ENCODE data around the gene RFX4. TPM values are rescaled to one million over a fixed set of nuclear protein-coding genes. Genes with fewer than 3 reads are reported as not detected.

Gene RFX4
- total and polyA plus RNA-seq, 2 of the 8 experiments (the other 6 are each of a cell fraction or from before 2014, with no cell fraction given) = 0.06 TPM; not detected in 1

- Histone ChIP-seq H3K4ac (replicated peaks; ENCODE audit: insufficient read length, low read depth, low read length) (no peak overlapping the region), H3K9ac (replicated peaks in 1 of 4; ENCODE audit: extremely low read depth in 1 of 4, low read depth in 3 of 4, low read length in 3 of 4) (no peak overlapping the region), H2BK5ac (ENCODE audit: low read depth, low read length) (no peak overlapping the region), H3K23me2 (ENCODE audit: low read depth, low read length) (no peaks in the 10 kb centered on the region), H2AFZ (ENCODE audit: low read length) (no peak overlapping the region), H3K79me1 (ENCODE audit: low read depth, low read length) (no peaks in the 10 kb centered on the region), H2AK5ac (ENCODE audit: low read depth, low read length) (no peak overlapping the region), H3K14ac (ENCODE audit: insufficient read length) (no peak overlapping the region), H4K8ac (ENCODE audit: extremely low read depth, insufficient read depth, low read length) (no peak overlapping the region), H4K91ac (replicated peaks; ENCODE audit: insufficient read length, low read length) (no peak overlapping the region), H2BK120ac (replicated peaks; ENCODE audit: low read depth, low read length) (no peak overlapping the region), H3K4me2 (ENCODE audit: insufficient read depth in 1 of 2, low read depth in 2 of 2, low read length in 2 of 2) (no peak overlapping the region), H4K5ac (ENCODE audit: insufficient read length, low read depth, low read length) (no peak overlapping the region), H3K9me3 (ENCODE audit: insufficient read depth in 2 of 2, low read depth in 1 of 2, low read length in 1 of 2) (no peaks in the 10 kb centered on the region), H3K27me3 (replicated peaks in 1 of 4; ENCODE audit: control insufficient read depth in 3 of 4, extremely low read depth in 1 of 4, insufficient read depth in 3 of 4, low read length in 3 of 4) (no peaks in the 10 kb centered on the region; a peak in 1 of 7 replicates), H4K20me1 (replicated peaks in 1 of 2; ENCODE audit: control insufficient read depth in 1 of 2, insufficient read depth in 2 of 2, low read length in 2 of 2) (no peaks in the 10 kb centered on the region), H2BK15ac (ENCODE audit: low read length) (no peak overlapping the region), H3K18ac (ENCODE audit: extremely low read depth, low read length) (no peak overlapping the region), H3K4me3 (ENCODE audit: extremely low read depth in 1 of 4, insufficient read depth in 2 of 4, low read depth in 3 of 4, low read length in 4 of 4) (no peak overlapping the region), H2BK20ac (ENCODE audit: low read length) (no peak overlapping the region), H3K27ac (ENCODE audit: low read depth, low read length) (no peak overlapping the region), H3K79me2 (ENCODE audit: control insufficient read depth in 1 of 2, insufficient read depth in 2 of 2, low read length in 2 of 2) (no peaks in the 10 kb centered on the region), H2BK12ac (ENCODE audit: low read depth, low read length) (no peak overlapping the region), H3K4me1 (replicated peaks in 1 of 4; ENCODE audit: control insufficient read depth in 3 of 4, insufficient read depth in 4 of 4, low read length in 3 of 4) (no peaks in the 10 kb centered on the region), H3K23ac (ENCODE audit: insufficient read length) (no peak overlapping the region), H3K36me3 (ENCODE audit: control insufficient read depth in 2 of 4, insufficient read depth in 4 of 4, low read length in 3 of 4) (no peaks in the 10 kb centered on the region), H3K56ac (replicated peaks; ENCODE audit: insufficient read length, low read depth, low read length) (no peak overlapping the region)
- ChIA-PET POLR2A (ENCODE audit: partially characterized antibody) (interaction anchor here (1.1 kb wide), 1 partner anchor 15 kb away, joined by 3 read pairs; no protein-coding TSS in a partner anchor), CTCF (ENCODE audit: partially characterized antibody) (interaction anchor here (0.8 to 1.4 kb wide), 5 partner anchors 9 to 148 kb away, joined by 3 to 4 read pairs (median 4); no protein-coding TSS in a partner anchor)
- DNase-seq (ENCODE audit: low read depth in 1 of 2, low spot score in 2 of 2) (no peak), FAIRE-seq (no peak)
- 94% methylated on average over 6 of the region's 6 CpGs; no CpG with 5 or more reads in 1 of the 2 experiments for WGBS, 2 experiments (ENCODE audit: extremely low coverage in 1 of 2, insufficient coverage in 1 of 2, insufficient read length in 1 of 2, insufficient replicate concordance in 2 of 2, low coverage in 1 of 2, low lambda C conversion rate in 2 of 2, missing lambda C conversion rate in 1 of 2)
- TF ChIP-seq USF2 (IDR thresholded peaks at IDR 0.05; ENCODE audit: low read length) (no peak), CREB1 (IDR thresholded peaks at IDR 0.05) (no peak), CTCF (IDR thresholded peaks at IDR 0.05; ENCODE audit: control extremely low read depth in 1 of 3, insufficient read depth in 1 of 3, low read depth in 1 of 3, low read length in 3 of 3) (no peak), POU5F1 (IDR thresholded peaks at IDR 0.05; ENCODE audit: low read depth, low read length) (no peak), CHD2 (IDR thresholded peaks at IDR 0.05; ENCODE audit: low read length) (no peak), ZNF274 (IDR thresholded peaks at IDR 0.05; ENCODE audit: borderline replicate concordance, extremely low read depth, low read length) (no peak), E2F6 (IDR thresholded peaks at IDR 0.05) (no peak)
Observed at GRCh38 chr12:106692896-106693820, 110.4 kb downstream of the RFX4 start.
